GM06990 (cell line): ENCODE data around the gene BICD1.

ENCODE experiments used
- DNase-seq: peaks from one replicate; pipeline ENCODE4 v3.0.0-alpha.2; 2011; ENCODE audit not compliant: insufficient read length; ENCODE audit errors: extremely low read depth
- H3K27me3 ChIP-seq: replicated peaks from 2 replicates; pipeline ENCODE4 v1.6.0; 2011; ENCODE audit warnings: low read length; ENCODE audit not compliant: control insufficient read depth, insufficient read depth
- H3K36me3 ChIP-seq: 2 replicates; pipeline ENCODE4 v1.5.1; 2011; ENCODE audit warnings: low read length; ENCODE audit not compliant: control insufficient read depth, insufficient read depth
- H3K4me3 ChIP-seq: replicated peaks from 2 replicates; pipeline ENCODE4 v1.5.1; 2011; ENCODE audit warnings: low read depth, mild to moderate bottlenecking, control low read depth, low read length
- TF ChIP-seq, protein P1 (sequence below): IDR thresholded peaks from 2 replicates; pipeline ENCODE4 v1.5.1; 2011; ENCODE audit warnings: low read length, control low read depth, mild to moderate bottlenecking, inconsistent platforms; ENCODE audit not compliant: insufficient read depth, poor library complexity, severe bottlenecking

The BICD1 gene

DNA sequence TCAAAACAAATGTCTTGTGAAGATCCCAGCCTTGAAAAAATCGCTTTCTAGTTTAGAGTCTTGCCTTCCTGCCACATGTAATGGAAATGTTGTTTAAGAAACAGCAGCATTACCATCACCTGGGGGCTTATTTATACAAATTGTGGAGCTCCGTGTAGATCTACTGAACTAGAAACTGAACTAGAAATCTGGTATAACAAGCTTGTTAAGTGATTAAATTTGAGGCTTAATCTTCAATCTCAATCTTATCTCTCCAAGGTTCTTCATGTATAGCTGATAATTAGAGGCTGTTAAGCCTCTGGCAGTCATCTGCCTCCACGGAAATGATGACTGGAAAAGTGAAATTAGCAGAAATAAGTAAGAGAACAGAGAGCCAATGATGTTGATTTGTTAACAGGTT is 200.7 kb downstream of the BICD1 start:
- TF ChIP-seq, protein P1, sequence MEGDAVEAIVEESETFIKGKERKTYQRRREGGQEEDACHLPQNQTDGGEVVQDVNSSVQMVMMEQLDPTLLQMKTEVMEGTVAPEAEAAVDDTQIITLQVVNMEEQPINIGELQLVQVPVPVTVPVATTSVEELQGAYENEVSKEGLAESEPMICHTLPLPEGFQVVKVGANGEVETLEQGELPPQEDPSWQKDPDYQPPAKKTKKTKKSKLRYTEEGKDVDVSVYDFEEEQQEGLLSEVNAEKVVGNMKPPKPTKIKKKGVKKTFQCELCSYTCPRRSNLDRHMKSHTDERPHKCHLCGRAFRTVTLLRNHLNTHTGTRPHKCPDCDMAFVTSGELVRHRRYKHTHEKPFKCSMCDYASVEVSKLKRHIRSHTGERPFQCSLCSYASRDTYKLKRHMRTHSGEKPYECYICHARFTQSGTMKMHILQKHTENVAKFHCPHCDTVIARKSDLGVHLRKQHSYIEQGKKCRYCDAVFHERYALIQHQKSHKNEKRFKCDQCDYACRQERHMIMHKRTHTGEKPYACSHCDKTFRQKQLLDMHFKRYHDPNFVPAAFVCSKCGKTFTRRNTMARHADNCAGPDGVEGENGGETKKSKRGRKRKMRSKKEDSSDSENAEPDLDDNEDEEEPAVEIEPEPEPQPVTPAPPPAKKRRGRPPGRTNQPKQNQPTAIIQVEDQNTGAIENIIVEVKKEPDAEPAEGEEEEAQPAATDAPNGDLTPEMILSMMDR, result no peak
- Histone ChIP-seq H3K4me3 (no peak overlapping the region), H3K36me3 (no peaks in the 10 kb centered on the region), H3K27me3 (no peaks in the 10 kb centered on the region)
- no peak for DNase-seq

DNA sequence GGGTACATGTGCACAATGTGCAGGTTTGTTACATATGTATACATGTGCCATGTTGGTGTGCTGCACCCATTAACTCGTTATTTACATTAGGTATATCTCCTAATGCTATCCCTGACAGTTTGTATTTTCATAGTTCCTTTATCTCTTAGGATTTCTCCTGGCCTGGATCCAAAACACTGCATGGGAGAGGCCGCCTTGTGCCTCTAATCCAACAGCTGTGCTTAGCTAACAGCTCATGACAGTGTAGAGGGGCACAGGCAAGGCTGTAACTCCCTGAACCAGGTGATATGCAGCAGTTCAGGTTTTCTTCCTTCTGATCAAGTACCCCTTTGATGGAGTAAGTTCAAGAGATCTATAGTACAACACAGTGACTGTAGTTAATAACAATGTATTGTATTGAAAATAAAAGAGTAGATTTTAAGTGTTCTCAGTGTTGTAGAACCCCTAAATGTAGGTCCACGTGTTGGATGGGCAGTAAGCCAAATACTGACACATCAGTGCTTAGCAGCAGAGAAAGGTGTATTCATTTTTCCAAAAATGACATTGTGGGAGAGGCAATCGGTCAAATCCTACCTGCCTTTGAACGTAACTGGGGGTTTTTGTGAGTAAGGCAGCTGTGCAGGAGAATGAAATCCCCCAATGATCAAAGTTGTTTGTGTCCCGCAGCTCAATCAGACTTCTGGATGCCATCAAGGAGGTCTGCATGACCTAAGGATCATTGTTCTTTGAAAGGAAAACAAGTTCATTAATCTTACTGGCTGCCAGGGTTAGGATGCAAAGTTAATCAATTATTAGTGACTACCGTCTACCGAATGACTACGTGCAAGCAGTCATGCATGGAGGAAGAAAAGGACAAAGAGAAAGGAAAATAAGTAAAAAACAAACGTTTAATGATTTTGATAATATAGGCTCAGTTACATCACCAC is 203.4 kb downstream of the BICD1 start:
- Histone ChIP-seq H3K4me3 (no peak overlapping the region), H3K36me3 (no peaks in the 10 kb centered on the region), H3K27me3 (no peaks in the 10 kb centered on the region)
- no peak for DNase-seq
- TF ChIP-seq, protein P1, result no peak

DNA sequence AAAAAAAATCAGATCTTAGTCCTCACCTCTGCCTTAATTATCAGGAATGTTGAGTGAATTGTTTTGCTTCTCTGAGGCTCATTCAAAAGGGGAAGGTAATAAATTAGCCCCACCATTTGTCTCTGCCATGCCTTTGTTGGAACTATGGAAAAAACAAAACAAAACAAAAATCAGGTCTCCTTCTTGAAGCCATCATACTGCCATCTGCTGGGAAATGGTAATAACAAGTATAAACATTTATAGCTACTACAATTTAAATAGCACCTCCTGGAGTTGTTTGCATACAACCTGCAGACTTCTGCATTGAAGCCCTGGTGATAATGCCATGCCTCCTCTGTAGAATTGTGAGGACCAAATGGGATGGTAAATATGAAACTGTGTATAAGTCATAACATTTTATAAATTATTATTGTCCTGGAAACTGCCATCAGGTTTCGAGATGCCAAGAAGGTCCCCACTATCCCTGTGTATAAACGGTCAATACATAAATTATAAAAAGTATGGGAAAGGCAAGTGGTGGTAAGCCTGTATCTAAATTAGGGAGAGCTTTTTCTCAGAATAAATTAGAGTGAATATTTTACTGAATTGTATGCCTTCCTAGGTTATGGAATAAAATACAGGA is 205.5 kb downstream of the BICD1 start:
- no peaks in the 10 kb centered on the region for H3K36me3 ChIP-seq
- no peak overlapping the region for H3K4me3 ChIP-seq
- H3K27me3 ChIP-seq, result no peaks in the 10 kb centered on the region
- DNase-seq, result no peak
- TF ChIP-seq, protein P1, result peak; percentile 43

DNA sequence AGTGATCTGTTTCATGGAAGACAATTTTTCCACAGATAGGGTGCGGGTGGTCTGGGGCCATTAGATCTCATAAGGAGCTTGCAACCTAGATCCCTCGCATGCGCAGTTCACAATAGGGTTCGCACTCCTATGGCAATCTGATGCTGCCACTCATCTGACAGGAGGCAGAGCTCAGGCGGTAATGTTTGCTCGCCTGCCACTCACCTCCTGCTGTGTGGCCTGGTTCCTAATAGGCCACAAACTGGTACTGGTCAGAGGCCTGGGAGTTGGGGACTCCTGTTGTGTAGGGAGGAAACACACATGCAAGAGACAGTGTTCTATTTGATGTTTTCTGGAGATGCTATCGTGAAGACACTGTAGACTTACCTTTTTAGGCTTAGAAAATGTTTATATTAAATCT is 215.7 kb downstream of the BICD1 start:
- DNase-seq, result no peak
- no peak overlapping the region for H3K4me3 ChIP-seq

DNA sequence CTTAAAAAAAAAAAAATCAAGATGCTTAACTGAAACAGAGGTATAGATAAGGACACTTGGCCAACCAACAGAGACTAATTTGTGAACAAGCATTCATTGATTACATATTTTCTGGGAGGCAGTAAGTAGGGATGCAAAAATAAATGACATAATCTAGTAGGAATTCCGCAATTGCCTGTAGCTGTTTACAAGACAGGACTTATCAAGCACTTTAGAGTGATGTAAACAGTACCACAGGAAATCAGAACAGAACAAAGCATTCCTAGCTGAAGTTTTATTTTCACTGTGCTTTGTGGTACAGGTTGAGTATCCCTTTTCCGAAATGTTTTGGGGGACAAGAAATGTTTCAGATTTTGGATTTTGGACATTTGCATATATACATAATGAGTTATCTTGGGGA is 224.5 kb downstream of the BICD1 start:
- DNase-seq, result no peak
- TF ChIP-seq, protein P1, result no peak
- Histone ChIP-seq H3K27me3 (no peaks in the 10 kb centered on the region), H3K36me3 (no peaks in the 10 kb centered on the region), H3K4me3 (no peak overlapping the region)

More for the DNA sequence above, 215.7 kb downstream of the BICD1 start:
- H3K27me3 ChIP-seq, result no peaks in the 10 kb centered on the region
- TF ChIP-seq, protein P1, result no peak
- H3K36me3 ChIP-seq, result no peaks in the 10 kb centered on the region
